GM18498 (cell line): ENCODE data around the gene DEF6.
A peak's percentile ranks its signal among the peaks of the same experiment; 100 is the strongest.
"Not testable (repeated sequence)": the region's sequence is repeated elsewhere in the genome, so short reads cannot be mapped to it uniquely, and the experiment has no call there.

Source experiments
- ATAC-seq: cut with Tn5 transposase; IDR thresholded peaks from one replicate; pipeline ENCODE4 v1.9.1; 2021; ENCODE audit warnings: mild to moderate bottlenecking, moderate library complexity; ENCODE audit not compliant: unreplicated experiment

The DEF6 gene

GRCh38 chr6:35309611-35310264, 12.1 kb downstream of the DEF6 start:
- no peak for ATAC-seq

GRCh38 chr6:35310265-35310831, 12.7 kb downstream of the DEF6 start:
- no peak for ATAC-seq

- no peak for ATAC-seq
Measured at GRCh38 chr6:35311390-35312075, 13.9 kb downstream of the DEF6 start.

GRCh38 chr6:35312076-35312800, 14.6 kb downstream of the DEF6 start:
- no peak for ATAC-seq

- ATAC-seq: no peak
Measured at GRCh38 chr6:35312807-35313206, 15.2 kb downstream of the DEF6 start.

- no peak for ATAC-seq
Measured at GRCh38 chr6:35317483-35318195, 20.0 kb downstream of the DEF6 start.

GRCh38 chr6:35318196-35319171, 20.9 kb downstream of the DEF6 start:
- ATAC-seq: no peak

GRCh38 chr6:35319346-35320030, 21.9 kb downstream of the DEF6 start:
- ATAC-seq: no peak

GRCh38 chr6:35320031-35320410, 22.4 kb downstream of the DEF6 start:
- no peak for ATAC-seq

GRCh38 chr6:35321091-35321490, 23.5 kb downstream of the DEF6 start:
- ATAC-seq: no peak

- ATAC-seq: peak; percentile 65
Measured at GRCh38 chr6:35327349-35328027, 29.9 kb downstream of the DEF6 start.

- no peak for ATAC-seq
Measured at GRCh38 chr6:35328108-35328723, 30.6 kb downstream of the DEF6 start.

- ATAC-seq: not testable (repeated sequence)
Measured at GRCh38 chr6:35328965-35329364, 31.3 kb downstream of the DEF6 start.

- no peak for ATAC-seq
Measured at GRCh38 chr6:35330541-35331119, 33.0 kb downstream of the DEF6 start.

GRCh38 chr6:35332074-35332887, 34.7 kb downstream of the DEF6 start:
- not testable (repeated sequence) for ATAC-seq

- no peak for ATAC-seq
Measured at GRCh38 chr6:35341557-35341956, 43.9 kb downstream of the DEF6 start.
